H1 (cell line): ENCODE data around the gene TFDP1. TPM values are rescaled to one million over a fixed set of nuclear protein-coding genes. Genes with fewer than 3 reads are reported as not detected.

Source experiments
- EZH2 ChIP-seq: fragments of 200-600 bp; sonication (generic); IDR thresholded peaks from 2 replicates; pipeline ENCODE4 v1.7.1; 2012; ENCODE audit warnings: low read depth, mild to moderate bottlenecking, moderate library complexity, low read length, inconsistent platforms; ENCODE audit not compliant: severe bottlenecking
- GTF2F1 ChIP-seq: IDR thresholded peaks from 2 replicates; pipeline ENCODE4 v1.6.1; 2012; ENCODE audit warnings: low read depth, low read length, improper control_type of control experiment, borderline replicate concordance
- JUND ChIP-seq: IDR thresholded peaks from 2 replicates; pipeline ENCODE4 v1.6.1; 2011; ENCODE audit warnings: mild to moderate bottlenecking, improper control_type of control experiment, low read length
- MAX ChIP-seq: IDR thresholded peaks from 2 replicates; pipeline ENCODE4 v1.6.1; 2012; ENCODE audit warnings: inconsistent platforms
- POU5F1 ChIP-seq: IDR thresholded peaks from 2 replicates; pipeline ENCODE4 v1.6.1; 2011; ENCODE audit warnings: low read depth, mild to moderate bottlenecking, low read length, moderate library complexity
- RAD21 ChIP-seq, 2 experiments: IDR thresholded peaks in 1 of 2; conservative IDR thresholded peaks in 1 of 2; 2 replicates each; pipeline ENCODE4 v1.6.1; 2011; ENCODE audit warnings: low read depth in 2 of 2, low read length in 2 of 2, improper control_type of control experiment in 1 of 2, inconsistent platforms in 1 of 2, mild to moderate bottlenecking in 1 of 2, moderate library complexity in 1 of 2
- SAP30 ChIP-seq: fragments of 300-600 bp; sonication (generic); IDR thresholded peaks from 2 replicates; pipeline ENCODE4 v1.7.1; 2012; ENCODE audit warnings: low read length, moderate library complexity, mild to moderate bottlenecking, inconsistent platforms; ENCODE audit not compliant: insufficient read depth, insufficient replicate concordance
- SIN3A ChIP-seq, 2 experiments: IDR thresholded peaks in 1 of 2; conservative IDR thresholded peaks in 1 of 2; 2 replicates each; pipeline ENCODE4 v1.6.1; 2011 to 2012; ENCODE audit warnings: low read length in 2 of 2, improper control_type of control experiment in 1 of 2, low read depth in 1 of 2, mild to moderate bottlenecking in 1 of 2
- TBP ChIP-seq: IDR thresholded peaks from 2 replicates; pipeline ENCODE4 v1.6.1; 2011; ENCODE audit warnings: low read depth, low read length, improper control_type of control experiment
- ZNF274 ChIP-seq: IDR thresholded peaks from 2 replicates; pipeline ENCODE4 v1.7.0; 2012; ENCODE audit warnings: low read length, borderline replicate concordance; ENCODE audit errors: extremely low read depth
- polyA plus RNA-seq, 7 experiments: library from polyadenylated mRNA; depleted of rRNA in 3 of 7; stranded (reverse) in 5 of 7; unstranded in 2 of 7; fragments of >200 nt in 5 of 7; fragments of 200-250 nt in 2 of 7; gene quantifications; 1 replicate in 5 of 7; 2 replicates in 1 of 7; 4 replicates in 1 of 7; pipeline versions ENCODE4 v1.2.1 to v1.2.3, GENCODE V29; 2011 to 2013; ENCODE audit warnings: missing spikeins in 2 of 7, mixed read lengths in 2 of 7
- total RNA-seq: library from RNA; stranded (reverse); fragmentation: NEBNext Ultra II Directional; extraction: Animal tissue kit (Norgen Biotek cat#: 25700); gene quantifications from 2 replicates; pipeline ENCODE4 v1.2.1, GENCODE V29; 2021

Gene TFDP1
- total and polyA plus RNA-seq, 2 of the 8 experiments (the other 6 are each of a cell fraction or from before 2014, with no cell fraction given): 43.6 to 81.9 TPM

- TF ChIP-seq SIN3A (conservative IDR thresholded peaks at IDR 0.05 in 1 of 2, IDR thresholded peaks at IDR 0.05 in 1 of 2; ENCODE audit: low read depth in 1 of 2, low read length in 2 of 2): no peak
- TF ChIP-seq MAX: no peak
- TF ChIP-seq SAP30: no peak
- no peak for TF ChIP-seq TBP
- TF ChIP-seq ZNF274: no peak
- TF ChIP-seq POU5F1: no peak
- no peak for TF ChIP-seq RAD21 (IDR thresholded peaks at IDR 0.05 in 1 of 2, conservative IDR thresholded peaks at IDR 0.05 in 1 of 2; ENCODE audit: low read depth in 2 of 2, low read length in 2 of 2)
- TF ChIP-seq JUND: no peak
- TF ChIP-seq EZH2: no peak
- no peak for TF ChIP-seq GTF2F1
These were observed 39.1 kb downstream of the TFDP1 start (continued) for GRCh38 chr13:113623491-113624234.
